GM12878 (cell line): ENCODE data around the gene PPP1R37.

Source experiments
- CHD1 ChIP-seq: IDR thresholded peaks from 2 replicates; pipeline ENCODE4 v1.6.1; 2012; ENCODE audit warnings: low read depth, low read length, improper control_type of control experiment
- MYB ChIP-seq: fragments of 150-350 bp; IDR thresholded peaks from 2 replicates; pipeline ENCODE4 v1.6.1; 2014; ENCODE audit warnings: mild to moderate bottlenecking, low read depth, low read length, borderline replicate concordance
- SPI1 ChIP-seq: IDR thresholded peaks from 2 replicates; pipeline ENCODE4 v1.6.1; 2011; ENCODE audit warnings: low read depth, mild to moderate bottlenecking, low read length, moderate library complexity, borderline replicate concordance; ENCODE audit not compliant: insufficient read depth
- ZZZ3 ChIP-seq: IDR thresholded peaks from 2 replicates; pipeline ENCODE4 v1.6.1; 2011; ENCODE audit warnings: low read depth; ENCODE audit not compliant: control insufficient read depth, insufficient read length
- TF ChIP-seq, protein P1 (sequence below): fragments of 450-650 bp; IDR thresholded peaks from 2 replicates; pipeline ENCODE4 v1.6.1; 2016; ENCODE audit warnings: mild to moderate bottlenecking

DNA sequence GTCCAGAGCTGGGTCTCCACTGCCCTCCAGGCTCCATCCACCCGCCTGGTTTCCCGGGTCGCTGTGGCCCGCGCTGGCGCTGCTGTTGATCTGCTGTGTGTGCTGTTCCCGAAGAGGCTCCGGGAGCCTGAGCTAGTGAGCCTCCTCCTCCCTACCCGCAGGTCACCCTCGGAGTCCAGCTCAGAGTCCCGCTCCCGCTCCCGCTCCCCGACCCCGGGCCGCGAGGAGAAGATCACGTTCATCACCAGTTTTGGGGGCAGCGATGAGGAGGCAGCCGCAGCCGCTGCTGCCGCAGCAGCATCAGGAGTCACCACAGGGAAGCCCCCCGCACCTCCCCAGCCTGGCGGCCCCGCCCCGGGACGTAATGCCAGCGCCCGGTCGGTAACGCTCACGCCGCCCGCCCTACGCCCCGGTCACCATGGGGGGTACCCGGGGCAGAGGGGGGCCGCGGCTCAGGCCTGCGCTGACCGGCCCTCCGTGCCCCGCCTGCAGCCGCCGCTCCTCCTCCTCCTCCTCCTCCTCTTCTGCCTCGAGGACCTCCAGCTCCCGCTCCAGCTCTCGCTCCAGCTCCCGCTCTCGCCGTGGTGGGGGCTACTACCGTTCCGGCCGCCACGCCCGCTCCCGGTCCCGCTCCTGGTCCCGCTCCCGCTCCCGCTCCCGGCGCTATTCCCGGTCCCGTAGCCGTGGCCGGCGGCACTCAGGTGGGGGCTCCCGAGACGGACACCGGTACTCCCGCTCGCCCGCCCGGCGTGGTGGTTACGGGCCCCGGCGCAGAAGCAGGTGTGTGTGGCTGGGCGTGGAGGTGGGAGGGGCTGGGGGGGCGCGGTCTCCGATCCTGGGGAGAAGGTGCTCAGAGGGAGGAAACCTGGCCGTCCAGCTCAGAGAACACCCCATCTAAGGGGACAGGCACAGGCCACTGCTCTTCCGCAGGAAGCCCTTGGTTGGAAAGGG lies 28.9 kb upstream of the PPP1R37 start:
- TF ChIP-seq ZZZ3 (no peak), CHD1 (no peak), SPI1 (no peak), MYB (no peak)
- TF ChIP-seq, protein P1, sequence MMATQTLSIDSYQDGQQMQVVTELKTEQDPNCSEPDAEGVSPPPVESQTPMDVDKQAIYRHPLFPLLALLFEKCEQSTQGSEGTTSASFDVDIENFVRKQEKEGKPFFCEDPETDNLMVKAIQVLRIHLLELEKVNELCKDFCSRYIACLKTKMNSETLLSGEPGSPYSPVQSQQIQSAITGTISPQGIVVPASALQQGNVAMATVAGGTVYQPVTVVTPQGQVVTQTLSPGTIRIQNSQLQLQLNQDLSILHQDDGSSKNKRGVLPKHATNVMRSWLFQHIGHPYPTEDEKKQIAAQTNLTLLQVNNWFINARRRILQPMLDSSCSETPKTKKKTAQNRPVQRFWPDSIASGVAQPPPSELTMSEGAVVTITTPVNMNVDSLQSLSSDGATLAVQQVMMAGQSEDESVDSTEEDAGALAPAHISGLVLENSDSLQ, result no peak
